ENCODE data around the gene PRSS36.
"Not testable (repeated sequence)": the region's sequence is repeated elsewhere in the genome, so short reads cannot be mapped to it uniquely, and the experiment has no call there.

PRSS36 gene

GRCh38 chr16:31183432-31184428, 33.9 kb upstream of the PRSS36 start:
- no peak for DNase-seq

GRCh38 chr16:31182391-31182790, 32.5 kb upstream of the PRSS36 start:
- DNase-seq = no peak

- DNase-seq = no peak
Measured at GRCh38 chr16:31181102-31181830, 31.4 kb upstream of the PRSS36 start.

- DNase-seq = peak; percentile 70
Measured at GRCh38 chr16:31179747-31180459, 30.0 kb upstream of the PRSS36 start, which contains the start of gene FUS. FUS (plus strand) TSS chr16:31180139; CDS start chr16:31180215, 76 bp downstream.

GRCh38 chr16:31179219-31179746, 29.4 kb upstream of the PRSS36 start:
- no peak for DNase-seq

DNA sequence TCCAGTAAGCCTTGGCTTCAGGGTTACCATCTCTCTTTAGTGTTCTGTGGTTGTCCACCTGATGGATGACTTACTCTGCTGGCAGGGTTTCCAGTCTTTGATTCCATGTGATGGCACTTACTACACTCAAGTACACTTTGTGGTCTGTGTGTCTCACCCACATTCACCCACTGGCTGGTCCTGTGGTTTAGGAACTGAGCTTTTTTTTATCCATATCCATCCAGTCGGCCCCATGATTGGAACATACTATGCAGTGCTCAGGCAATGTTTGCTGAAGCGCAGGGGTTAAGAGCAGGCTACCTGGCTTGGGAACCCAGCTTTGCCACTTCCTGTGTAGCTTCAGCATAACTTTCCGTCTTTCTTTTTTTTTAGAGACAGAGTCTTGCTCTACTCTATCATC, 27.3 kb upstream of the PRSS36 start:
- DNase-seq = no peak

DNA sequence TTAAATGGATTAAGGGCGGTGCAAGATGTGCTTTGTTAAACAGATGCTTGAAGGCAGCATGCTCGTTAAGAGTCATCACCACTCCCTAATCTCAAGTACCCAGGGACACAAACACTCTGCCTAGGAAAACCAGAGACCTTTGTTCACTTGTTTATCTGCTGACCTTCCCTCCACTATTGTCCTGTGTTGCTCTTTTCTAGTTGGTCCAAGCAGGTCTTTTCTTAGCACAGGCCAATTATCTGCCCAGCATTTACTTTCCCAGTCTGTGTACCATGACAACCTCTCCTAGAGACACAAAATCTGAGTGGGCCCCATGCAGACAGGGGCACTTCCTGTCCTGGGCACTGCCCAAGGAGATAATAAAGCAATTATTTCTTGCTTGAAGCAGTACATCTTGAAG, 20.2 kb upstream of the PRSS36 start:
- DNase-seq = not testable (repeated sequence)

- no peak for DNase-seq
Measured at GRCh38 chr16:31168848-31169247, 19.0 kb upstream of the PRSS36 start.

DNA sequence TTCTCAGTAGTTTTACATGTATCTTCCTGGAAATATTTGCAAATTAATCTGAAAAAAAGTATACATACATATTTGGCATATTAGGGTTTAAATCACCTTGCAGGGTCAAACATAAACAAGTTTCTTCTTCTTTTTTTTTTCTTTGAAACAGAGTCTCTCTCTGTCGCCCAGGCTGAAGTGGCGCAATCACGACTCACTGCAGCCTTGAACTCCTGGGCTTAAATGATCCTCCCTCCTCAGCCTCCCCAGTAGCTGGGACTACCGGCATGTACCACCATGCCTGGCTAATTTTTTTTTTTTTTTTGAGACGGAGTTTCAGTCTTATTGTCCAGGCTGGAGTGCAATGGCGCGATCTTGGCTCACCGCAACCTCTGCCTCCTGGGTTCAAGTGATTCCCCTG, 17.4 kb upstream of the PRSS36 start:
- DNase-seq = no peak

DNA sequence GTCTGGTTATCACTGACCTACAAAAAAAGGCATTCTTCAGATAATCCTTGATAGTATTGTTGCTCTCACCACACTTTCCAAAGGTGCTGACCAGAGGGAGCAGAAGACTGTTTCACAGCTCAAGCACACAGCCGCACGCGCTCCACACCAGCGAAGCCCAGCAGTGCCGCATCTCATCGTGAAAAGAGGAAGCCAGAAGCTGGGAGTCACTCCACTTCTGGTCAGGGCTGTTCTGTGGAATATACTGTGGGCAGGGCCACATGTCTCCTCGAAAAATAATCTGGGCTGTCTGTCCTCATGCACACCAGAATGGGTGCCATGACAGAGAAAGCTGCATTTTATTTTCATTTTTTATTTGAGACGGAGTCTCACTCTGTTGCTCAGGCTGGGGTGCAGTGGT, 7.3 kb upstream of the PRSS36 start:
- no peak for DNase-seq

- not testable (repeated sequence) for DNase-seq
Measured at GRCh38 chr16:31150976-31151375, 1.1 kb upstream of the PRSS36 start.

GRCh38 chr16:31149332-31149731, 534 bp downstream of the PRSS36 start:
- DNase-seq = no peak

- no peak for DNase-seq
Measured at GRCh38 chr16:31148896-31149295, 970 bp downstream of the PRSS36 start.

DNA sequence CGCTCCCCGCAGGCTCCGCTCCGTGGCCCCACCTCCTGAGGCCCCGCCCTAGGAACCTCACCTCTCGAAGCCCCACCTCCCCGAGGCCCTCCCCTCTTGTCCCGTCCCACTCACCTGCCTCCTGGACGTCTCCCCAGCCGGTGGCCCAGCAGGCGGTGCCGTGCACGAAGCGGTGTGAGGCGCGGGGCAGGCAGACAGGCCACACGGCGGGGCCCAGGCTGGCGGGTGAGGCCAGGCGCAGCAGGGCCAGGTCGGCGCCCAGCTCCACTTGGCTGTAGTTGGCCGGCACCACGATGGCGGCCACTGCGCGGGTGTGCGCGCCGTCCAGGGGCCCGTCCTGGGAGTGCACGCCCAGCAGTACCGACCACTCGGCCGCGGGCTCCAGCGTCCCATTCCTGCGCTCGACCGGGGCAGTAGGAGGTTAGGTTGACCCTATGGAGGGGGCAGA, 1.6 kb downstream of the PRSS36 start:
- no peak for DNase-seq

- no peak for DNase-seq
Measured at GRCh38 chr16:31147574-31147973, 2.3 kb downstream of the PRSS36 start.

DNA sequence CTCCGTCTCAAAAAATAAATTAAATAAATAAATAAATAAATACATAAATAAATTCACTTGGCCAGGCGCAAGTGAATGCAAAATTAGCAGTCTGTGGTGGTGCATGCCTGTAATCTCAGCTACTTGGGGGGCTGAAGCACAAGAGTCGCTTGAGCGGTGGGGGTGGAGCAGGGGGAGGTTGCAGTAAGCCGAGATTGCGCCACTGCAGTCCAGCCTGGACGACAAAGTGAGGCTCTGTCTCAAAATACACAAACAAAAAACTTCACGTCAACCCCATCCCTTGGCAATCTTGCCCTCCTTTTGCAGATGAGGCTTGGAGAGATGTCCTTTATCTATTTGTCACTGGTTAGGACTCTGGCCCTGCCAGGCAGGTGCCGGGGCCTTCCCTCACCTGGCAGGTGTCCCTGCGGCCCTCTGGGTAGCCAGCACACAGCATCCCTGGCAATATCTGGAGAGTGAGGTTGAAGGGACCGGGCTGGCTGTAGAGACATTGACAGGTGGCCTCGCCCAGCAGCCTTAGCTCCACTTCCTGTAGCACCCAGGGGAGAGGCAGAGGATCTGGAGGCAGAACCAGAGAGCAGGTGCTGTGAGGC, 4.4 kb downstream of the PRSS36 start:
- no peak for DNase-seq

GRCh38 chr16:31144418-31144817, 5.4 kb downstream of the PRSS36 start:
- not testable (repeated sequence) for DNase-seq

DNA sequence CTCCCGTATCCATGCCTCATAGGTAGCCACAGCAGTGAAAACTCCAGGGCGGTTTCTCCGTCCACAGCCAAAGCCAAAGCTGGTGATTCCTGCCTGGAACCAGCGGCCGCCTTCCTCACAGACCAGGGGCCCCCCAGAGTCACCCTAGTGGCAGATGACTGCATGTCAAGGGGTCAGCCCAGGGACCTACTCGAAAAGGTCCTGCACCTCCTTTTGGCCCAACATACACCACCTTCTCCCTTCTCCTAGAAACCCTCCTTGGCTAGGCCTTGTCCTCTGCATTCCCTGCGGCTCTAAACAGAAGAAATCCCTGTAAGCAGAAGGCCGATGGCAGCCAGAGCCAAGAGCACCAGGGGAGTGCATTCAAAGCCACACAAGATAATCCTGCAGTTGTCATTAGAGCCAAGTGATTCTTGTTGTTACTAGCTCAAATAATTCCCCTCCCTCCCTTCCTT, 6.1 kb downstream of the PRSS36 start:
- DNase-seq = no peak

DNA sequence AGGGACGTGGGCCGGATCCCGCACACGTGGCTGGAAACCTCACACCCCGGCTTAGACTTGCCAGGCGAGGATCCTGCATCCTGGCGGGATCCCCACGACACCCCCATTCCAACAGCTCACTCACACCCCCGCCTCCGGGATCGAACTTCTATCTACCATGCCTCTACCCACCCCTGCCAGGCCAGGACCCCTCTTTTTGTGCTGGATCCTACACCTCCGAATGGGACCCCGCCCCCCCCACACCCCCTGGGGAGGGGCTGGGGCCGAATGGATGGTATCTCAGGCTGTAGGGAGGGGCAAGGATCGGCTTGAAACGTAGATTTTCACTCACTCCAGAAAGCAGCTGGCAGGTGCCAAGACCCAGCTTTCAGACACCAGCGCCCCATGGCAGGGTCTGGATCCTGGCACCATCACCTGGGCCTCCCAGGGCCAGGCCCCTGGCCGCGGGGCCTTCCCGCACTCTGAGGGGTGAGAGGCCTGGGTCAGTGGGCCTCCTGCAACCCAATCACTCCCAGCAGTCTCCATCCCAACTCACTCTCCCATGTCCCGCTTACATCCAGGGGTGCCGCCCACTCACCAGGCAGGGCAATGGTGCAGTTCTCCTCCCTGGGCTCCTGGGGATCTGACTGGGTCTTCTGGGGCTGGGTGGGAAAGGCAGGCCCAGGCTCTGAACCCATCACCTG, 6.7 kb downstream of the PRSS36 start:
- no peak for DNase-seq

DNA sequence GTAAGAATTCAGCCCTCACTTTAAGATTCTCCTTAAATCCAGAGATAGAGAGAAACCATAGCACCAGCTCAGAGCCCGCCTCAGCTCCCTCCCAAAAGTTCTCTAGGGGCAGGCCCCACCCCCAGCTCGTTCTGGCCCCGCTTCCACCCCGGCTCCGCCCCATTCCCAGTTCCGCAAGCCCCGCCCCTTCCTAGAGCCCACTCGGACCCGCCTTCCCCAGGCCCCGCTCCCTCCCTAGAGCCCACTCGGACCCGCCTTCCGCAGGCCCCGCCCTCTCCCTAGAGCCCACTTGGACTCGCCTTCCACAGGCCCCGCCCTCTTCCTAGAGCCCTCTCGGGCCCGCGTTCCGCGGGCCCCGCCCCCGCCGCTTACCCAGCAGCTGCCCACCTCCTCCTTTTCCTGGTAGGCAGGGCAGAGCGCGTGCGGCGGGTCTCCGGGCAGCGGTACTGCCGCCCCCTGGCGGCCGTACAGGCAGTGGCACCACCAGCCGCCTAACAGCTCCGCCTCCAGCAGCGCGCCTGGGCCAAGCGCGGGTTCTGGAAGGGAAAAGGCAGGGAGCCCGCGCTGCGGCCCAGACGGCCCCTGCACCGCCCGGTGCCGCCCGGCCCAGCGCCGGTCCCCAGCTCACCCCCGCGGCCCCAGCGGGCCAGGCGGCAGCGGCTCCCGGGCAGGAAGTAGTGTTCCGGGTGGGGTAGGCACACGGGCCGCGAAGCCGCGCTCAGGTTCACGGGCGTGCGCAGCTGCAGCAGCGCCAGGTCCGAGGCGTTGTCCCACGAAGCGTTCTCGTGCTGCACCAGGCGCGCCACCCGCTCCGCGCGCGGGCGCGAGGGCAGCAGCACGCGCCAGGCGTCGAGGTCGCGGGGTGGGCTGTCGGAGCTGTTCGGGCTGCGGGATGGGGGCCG, 7.5 kb downstream of the PRSS36 start:
- DNase-seq = peak; percentile 99

Data from amniotic stem cell (primary cell).